HG03342 (cell line): ENCODE data around the gene AMER2.
A peak's percentile ranks its signal among the peaks of the same experiment; 100 is the strongest.

Source experiments
- ATAC-seq: cut with Tn5 transposase; IDR thresholded peaks from one replicate; pipeline ENCODE4 v1.9.1; 2021; ENCODE audit warnings: mild to moderate bottlenecking, moderate library complexity; ENCODE audit not compliant: unreplicated experiment

AMER2 gene

GRCh38 chr13:25157681-25158080 is 14.4 kb downstream of the AMER2 start:
- ATAC-seq = no peak

GRCh38 chr13:25153736-25154135 is 18.4 kb downstream of the AMER2 start:
- ATAC-seq = no peak

GRCh38 chr13:25151626-25152195 is 20.4 kb downstream of the AMER2 start:
- ATAC-seq = no peak

GRCh38 chr13:25149711-25150110 is 22.4 kb downstream of the AMER2 start:
- no peak for ATAC-seq

- no peak for ATAC-seq
Measured at GRCh38 chr13:25148402-25148771, 23.7 kb downstream of the AMER2 start.

GRCh38 chr13:25147638-25148401 is 24.3 kb downstream of the AMER2 start:
- ATAC-seq = no peak

- ATAC-seq = no peak
Measured at GRCh38 chr13:25143706-25144105, 28.4 kb downstream of the AMER2 start.

GRCh38 chr13:25141042-25141441 is 31.0 kb downstream of the AMER2 start:
- no peak for ATAC-seq

GRCh38 chr13:25137788-25138115 is 34.3 kb downstream of the AMER2 start:
- no peak for ATAC-seq

GRCh38 chr13:25136880-25137787 is 35.0 kb downstream of the AMER2 start:
- ATAC-seq = no peak

- no peak for ATAC-seq
Measured at GRCh38 chr13:25135896-25136295, 36.2 kb downstream of the AMER2 start.

- no peak for ATAC-seq
Measured at GRCh38 chr13:25132751-25133390, 39.2 kb downstream of the AMER2 start.

GRCh38 chr13:25131881-25132420 is 40.1 kb downstream of the AMER2 start:
- no peak for ATAC-seq

GRCh38 chr13:25130944-25131343 is 41.1 kb downstream of the AMER2 start:
- no peak for ATAC-seq

GRCh38 chr13:25118378-25118905 is 53.6 kb downstream of the AMER2 start:
- ATAC-seq = no peak

- no peak for ATAC-seq
Measured at GRCh38 chr13:25117312-25117711, 54.8 kb downstream of the AMER2 start.

- ATAC-seq = no peak
Measured at GRCh38 chr13:25116044-25116443, 56.0 kb downstream of the AMER2 start.

GRCh38 chr13:25114220-25114619 is 57.9 kb downstream of the AMER2 start:
- ATAC-seq = peak; percentile 70

GRCh38 chr13:25112695-25113255 is 59.3 kb downstream of the AMER2 start:
- ATAC-seq = no peak
